ENCODE results near the gene ZNF268.

ZNF268 gene

DNA sequence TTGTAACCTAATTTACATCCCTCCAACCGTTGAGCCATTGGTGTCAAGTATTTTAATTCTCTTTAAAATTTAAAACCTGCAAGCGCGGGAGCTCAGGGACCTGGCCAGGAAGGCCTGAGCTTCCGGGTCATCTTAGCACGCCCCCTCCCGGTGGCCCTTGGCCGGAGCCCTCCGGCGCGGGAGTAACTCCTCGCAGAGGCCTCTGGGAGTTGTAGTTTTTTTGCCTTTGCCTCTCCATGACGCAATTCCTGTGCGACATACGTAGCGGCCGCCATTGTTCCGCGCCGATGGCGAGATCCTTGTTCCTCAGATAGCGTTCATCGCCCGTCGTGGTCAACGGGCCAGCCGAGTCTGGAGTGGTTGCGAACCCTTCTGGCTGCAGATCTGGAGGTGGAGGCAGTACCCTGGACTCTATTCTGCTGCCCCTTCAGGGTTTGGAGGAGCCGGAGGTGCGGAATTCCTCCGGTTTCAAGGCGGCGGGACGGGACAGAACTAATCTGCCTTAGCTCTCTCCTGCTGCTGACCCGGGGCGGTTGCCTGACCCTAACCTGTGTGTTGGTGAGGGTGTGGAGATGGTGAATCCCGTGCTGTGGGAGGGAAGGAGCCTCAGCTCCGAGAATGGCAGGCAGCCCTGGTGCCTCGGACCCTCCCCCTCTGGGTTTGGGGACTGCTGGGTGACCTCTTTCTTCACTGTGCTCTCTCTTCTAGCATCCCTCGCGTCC lies at the start of gene ZNF268:
Gene ZNF268 (plus strand): TSS at position 258 of the 722 bp plus-strand sequence. CDS start 503 bp downstream, outside the sequence.
- DNase-seq (ENCODE audit: low read depth) = peak; percentile 91

DNA sequence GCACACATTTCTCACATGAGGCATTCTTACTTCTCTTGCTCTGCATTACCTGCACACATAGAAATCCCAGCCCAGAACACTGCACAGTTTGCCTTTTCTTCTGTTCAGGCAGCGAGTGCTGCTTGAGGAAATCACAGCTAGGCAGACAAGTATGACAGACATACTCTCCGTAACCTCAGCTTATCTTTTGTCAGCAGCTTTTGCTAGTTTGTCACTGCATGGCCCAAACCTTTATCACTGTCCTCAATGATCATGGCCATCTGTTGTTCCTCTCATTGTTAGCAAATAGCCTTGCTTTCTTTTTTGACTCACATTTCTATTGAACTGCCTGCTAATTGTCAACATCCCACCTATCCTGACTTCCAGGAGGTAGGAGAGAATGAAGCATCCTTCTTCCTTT lies 45.5 kb upstream of the ZNF268 start:
- DNase-seq (ENCODE audit: low read depth) = no peak

DNA sequence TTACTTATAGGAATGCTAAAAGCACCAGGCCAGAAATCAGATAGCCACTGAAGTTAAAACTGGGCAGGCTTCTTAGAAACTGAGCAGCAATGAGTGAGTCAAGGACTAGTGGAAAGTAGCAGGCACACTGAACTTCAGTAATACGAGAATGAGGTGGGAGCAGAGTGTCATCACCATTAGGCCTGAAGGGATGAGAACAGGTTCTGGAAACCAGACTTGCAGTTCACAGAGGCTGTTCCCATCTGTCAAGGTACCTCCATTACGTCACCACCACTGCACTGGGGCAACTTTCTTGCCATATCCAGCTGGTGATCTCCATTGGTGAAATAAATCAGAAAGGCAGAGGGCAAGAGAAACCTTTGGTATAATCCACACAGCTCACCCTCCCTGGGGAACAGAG lies 35.3 kb upstream of the ZNF268 start:
- no peak for DNase-seq (ENCODE audit: low read depth)

GRCh38 chr12:133156125-133156690 lies 25.1 kb upstream of the ZNF268 start:
- DNase-seq (ENCODE audit: low read depth) = no peak

- DNase-seq (ENCODE audit: low read depth) = peak; percentile 12
Measured at GRCh38 chr12:133165776-133166175, 15.5 kb upstream of the ZNF268 start.

GRCh38 chr12:133172491-133172890 lies 8.8 kb upstream of the ZNF268 start:
- no peak for DNase-seq (ENCODE audit: low read depth)

DNA sequence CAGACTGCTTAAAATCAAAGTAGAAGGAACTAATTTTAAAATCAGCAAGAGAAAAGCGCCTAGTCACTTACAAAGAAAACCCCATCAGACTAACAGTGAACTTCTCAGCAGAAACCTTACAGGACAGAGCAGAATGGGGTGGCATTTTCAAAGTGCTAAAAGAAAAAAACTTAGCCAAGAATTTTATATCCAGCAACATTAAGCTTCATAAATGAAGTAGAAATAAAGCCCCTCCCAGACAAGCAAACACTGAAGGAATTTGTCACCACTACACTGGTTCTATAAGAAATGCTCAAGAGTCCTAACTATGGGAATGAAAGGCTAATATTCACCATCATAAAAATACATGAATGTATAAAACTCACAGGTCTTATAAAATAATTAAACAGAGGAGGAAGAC lies 6.4 kb upstream of the ZNF268 start:
- no peak for DNase-seq (ENCODE audit: low read depth)

GRCh38 chr12:133180669-133181068 lies 626 bp upstream of the ZNF268 start:
- DNase-seq (ENCODE audit: low read depth) = no peak

DNA sequence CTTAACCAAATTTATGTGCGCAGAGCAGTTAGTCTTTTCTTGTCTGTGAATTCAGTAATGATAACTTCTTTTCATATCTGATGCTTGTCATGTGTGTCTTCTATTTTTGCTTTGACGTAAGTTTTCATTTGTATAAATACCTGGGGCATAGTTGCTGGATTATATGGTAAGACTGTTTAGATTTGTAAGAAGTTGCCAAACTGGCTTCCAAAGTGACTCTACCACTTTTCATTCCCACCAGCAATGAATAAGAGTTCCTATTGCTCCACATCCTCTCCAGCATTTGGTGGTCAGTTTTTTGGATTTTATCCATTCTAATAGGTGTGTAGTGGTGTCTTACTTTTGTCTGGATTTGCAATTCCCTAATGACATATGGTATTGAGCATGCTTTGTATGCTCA lies 8.9 kb downstream of the ZNF268 start:
- no peak for DNase-seq (ENCODE audit: low read depth)

DNA sequence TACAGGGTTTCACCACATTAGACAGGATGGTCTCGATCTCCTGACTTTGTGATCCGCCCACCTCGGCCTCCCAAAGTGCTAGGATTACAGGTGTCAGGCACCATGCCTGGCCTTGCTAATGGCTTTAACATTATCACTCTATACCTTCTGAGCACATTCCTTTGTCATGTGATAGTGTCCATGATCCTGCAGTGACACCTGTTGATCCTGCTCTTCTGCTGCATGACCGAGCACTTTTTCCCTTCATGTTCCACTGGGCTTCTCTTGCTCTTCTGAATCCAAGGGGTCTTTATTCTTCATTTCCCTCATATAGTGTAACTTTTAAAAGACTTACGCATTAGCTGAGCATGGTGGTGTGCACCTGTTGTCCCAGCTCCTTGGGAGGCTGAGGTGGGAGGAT lies 11.6 kb downstream of the ZNF268 start:
- no peak for DNase-seq (ENCODE audit: low read depth)

DNA sequence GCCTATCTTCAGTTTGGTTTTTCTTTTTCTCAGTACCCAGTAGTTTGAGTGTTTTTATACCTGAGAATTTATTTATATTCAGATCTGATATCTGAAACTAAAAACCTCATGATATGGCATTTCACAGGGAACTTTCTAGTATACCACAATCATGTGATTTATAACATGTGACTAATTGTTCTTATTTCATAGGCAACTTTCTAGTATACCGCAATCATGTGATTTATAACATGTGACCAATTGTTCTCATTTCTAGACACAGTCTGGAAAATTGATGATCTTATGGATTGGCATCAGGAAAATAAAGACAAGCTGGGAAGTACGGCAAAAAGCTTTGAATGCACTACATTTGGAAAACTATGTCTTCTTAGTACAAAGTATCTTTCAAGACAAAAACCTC lies 20.6 kb downstream of the ZNF268 start:
- DNase-seq (ENCODE audit: low read depth) = no peak

GRCh38 chr12:133202493-133203343 lies 21.4 kb downstream of the ZNF268 start:
- DNase-seq (ENCODE audit: low read depth) = peak; percentile 7

DNA sequence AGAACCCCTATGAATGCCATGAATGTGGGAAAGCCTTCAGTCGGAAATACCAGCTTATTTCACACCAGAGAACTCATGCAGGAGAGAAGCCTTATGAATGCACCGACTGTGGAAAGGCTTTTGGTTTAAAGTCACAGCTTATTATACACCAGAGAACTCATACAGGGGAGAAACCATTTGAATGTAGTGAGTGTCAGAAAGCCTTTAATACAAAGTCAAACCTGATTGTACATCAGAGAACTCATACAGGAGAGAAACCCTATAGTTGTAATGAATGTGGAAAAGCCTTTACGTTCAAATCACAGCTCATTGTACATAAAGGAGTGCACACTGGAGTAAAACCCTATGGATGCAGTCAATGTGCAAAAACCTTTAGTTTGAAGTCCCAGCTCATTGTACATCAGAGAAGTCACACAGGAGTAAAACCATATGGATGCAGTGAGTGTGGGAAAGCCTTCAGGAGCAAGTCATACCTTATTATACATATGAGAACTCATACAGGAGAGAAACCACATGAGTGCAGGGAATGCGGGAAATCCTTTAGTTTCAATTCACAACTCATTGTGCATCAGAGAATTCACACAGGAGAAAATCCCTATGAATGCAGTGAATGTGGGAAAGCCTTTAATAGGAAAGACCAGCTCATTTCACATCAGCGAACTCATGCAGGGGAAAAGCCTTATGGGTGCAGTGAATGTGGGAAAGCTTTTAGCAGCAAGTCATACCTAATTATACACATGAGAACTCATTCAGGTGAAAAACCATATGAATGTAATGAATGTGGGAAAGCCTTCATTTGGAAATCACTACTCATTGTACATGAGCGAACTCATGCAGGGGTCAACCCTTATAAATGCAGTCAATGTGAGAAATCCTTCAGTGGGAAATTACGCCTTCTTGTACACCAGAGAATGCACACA lies 22.3 kb downstream of the ZNF268 start:
- DNase-seq (ENCODE audit: low read depth) = peak; percentile 29

DNA sequence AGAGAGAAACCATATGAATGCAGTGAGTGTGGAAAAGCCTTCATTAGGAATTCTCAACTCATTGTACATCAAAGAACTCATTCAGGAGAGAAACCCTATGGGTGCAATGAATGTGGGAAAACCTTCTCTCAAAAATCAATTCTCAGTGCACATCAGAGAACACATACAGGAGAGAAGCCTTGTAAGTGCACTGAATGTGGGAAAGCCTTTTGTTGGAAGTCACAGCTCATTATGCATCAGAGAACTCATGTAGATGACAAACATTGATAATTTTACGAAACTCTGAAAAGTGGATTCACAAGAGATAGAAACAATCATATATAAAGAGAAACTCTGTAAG lies 22.9 kb downstream of the ZNF268 start:
- no peak for DNase-seq (ENCODE audit: low read depth)

- no peak for DNase-seq (ENCODE audit: low read depth)
Measured at GRCh38 chr12:133206390-133206789, 25.1 kb downstream of the ZNF268 start.

GRCh38 chr12:133215724-133216123 lies 34.4 kb downstream of the ZNF268 start:
- DNase-seq (ENCODE audit: low read depth) = no peak

DNA sequence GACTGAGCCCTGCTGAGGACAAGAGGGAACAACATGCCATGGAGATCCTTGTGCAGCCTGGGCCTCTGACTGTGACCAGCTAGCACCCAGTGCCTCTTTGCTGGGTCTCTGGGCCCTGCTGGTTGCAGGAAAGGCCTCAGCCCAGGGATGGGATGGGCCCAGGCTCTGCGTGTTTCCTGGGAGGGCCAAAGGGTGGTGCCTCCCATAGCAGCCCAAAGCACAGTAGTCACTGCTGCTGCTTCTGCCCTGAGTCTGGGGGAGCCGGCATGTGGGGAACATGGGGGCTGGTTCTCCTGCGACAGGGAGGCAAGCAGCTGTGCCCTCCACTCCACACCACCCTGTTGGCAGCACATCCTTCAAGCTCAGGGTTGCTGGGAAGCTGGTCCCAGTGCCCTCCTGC lies 35.9 kb downstream of the ZNF268 start:
- no peak for DNase-seq (ENCODE audit: low read depth)

- DNase-seq (ENCODE audit: low read depth) = no peak
Measured at GRCh38 chr12:133220521-133220920, 39.2 kb downstream of the ZNF268 start.

GRCh38 chr12:133221241-133221640 lies 39.9 kb downstream of the ZNF268 start:
- no peak for DNase-seq (ENCODE audit: low read depth)

DNA sequence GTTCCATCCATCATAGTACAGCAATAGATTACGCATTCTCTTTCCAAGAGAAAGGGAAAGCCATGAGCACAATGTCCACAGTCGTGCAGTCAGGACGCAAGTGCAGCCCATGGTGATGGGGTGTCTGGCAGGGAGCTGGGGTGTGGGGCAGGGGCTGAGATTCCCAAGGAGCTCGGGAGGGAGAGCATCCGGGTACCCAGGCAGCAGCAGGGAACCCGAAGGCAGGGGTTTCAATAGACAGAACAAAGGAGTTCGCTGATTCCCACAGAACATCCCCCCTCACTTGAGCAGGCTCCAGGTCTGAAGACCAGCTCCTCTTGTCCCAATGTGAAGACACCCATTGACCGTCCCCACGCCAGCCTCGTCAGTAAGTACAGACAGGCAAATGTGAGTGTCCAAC lies 40.9 kb downstream of the ZNF268 start:
- DNase-seq (ENCODE audit: low read depth) = no peak

DNA sequence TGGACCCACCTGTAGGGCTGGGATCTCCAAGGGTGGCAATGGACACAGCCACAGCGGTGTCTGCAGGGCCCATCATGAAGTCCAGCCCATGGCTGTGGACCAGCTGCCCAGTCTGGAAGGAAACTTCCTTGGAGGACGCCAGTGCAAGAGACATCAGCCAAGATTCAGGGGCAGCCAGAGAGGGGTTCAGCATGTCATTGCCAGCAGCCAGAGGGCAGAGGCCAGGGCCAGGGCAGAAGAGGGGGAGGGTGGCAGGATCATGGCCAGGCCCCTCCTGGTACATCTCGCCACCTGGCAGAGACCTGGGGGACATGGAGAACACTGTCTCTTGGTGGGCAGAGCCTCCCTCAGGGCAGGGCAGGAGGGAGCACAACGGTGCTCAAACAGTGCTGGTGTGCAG lies 44.2 kb downstream of the ZNF268 start:
- no peak for DNase-seq (ENCODE audit: low read depth)

DNA sequence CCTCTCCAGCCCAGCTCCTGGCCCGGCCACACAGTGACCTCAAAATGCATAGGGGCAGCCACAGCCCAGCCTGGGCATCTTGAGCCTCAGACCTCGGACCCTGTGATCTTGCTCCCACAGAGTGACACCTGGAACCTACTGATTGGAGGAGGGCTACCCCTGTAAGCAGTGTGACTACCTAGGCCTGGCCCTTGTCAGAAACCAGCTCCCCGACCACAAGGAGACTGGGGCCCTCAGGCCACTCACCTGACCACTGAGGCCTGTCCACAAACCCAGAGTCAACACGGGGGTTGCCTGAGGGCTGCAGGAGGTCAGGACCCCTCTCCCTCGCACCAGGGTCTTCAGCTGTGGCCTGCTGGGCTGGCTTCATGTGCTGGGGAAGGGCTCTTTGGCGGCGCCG lies 45.4 kb downstream of the ZNF268 start:
- no peak for DNase-seq (ENCODE audit: low read depth)
